ENCODE results near the gene SKAP2.
A peak's percentile ranks its signal among the peaks of the same experiment; 100 is the strongest.

SKAP2 gene

DNA sequence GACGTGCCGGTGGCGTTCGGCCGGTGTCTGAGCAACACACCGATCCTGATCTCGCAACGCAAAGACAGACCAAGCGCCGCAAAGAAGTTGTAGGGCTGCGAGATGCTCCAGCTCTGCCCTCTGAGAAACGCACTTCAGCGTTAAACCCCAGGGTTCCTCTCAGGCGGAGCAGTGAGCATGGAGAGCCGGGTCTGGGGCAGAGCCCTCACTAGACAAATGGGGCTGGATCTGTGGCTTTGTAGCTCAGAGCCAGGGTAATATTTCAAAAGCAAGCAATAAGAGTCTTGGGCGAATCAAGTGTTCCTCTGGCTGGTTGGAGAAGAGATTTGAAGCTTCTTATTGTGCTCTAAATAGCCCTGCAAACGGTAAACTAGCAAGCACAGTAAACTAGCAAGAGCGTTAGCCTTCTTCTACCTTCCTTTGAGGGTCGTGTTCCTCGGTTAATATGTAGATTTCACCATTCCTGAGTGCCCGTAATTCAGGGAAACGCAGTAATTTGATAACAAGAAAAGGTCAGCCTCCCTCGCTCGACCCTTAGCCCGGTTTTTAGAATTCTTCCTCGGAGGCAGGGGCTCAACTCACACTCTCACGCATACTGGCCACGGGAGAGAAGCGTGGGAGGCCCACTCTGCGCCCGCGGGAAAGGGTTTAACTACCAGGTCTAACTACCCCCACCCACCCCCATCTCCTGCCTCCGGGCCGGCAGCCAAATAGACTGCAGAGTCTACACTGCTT is 6.7 kb downstream of the SKAP2 start:
- Histone ChIP-seq H3K4ac (ENCODE audit: low read depth, low read length) (no peak overlapping the region), H3K79me2 (ENCODE audit: control insufficient read depth, insufficient read depth, low read length, poor library complexity) (no peaks in the 10 kb centered on the region), H3K27ac (ENCODE audit: low read depth, low read length) (no peak overlapping the region), H3K18ac (ENCODE audit: low read length) (no peak overlapping the region), H2AK5ac (ENCODE audit: low read length) (no peak overlapping the region), H3K23ac (ENCODE audit: low read length) (no peak overlapping the region), H4K91ac (ENCODE audit: low read depth, low read length) (no peak overlapping the region), H4K8ac (ENCODE audit: low read depth, low read length) (no peak overlapping the region), H3K79me1 (ENCODE audit: low read length) (no peaks in the 10 kb centered on the region), H2BK120ac (ENCODE audit: insufficient read depth, low read length, poor library complexity) (no peak overlapping the region), H3K27me3 (ENCODE audit: insufficient read depth, low read length) (peaks cover 18% of the 10 kb centered on the region), H3K36me3 (ENCODE audit: control insufficient read depth in 1 of 2, insufficient read depth in 2 of 2, low read length in 2 of 2) (no peaks in the 10 kb centered on the region), H4K12ac (ENCODE audit: low read depth, low read length) (peak overlapping the region; percentile 30), H2AFZ (ENCODE audit: insufficient read depth, low read length, poor library complexity) (no peak overlapping the region), H3K9me3 (ENCODE audit: insufficient read depth, low read depth, low read length) (no peaks in the 10 kb centered on the region), H3K4me1 (ENCODE audit: control insufficient read depth in 1 of 2, insufficient read depth in 2 of 2, low read length in 2 of 2) (peaks cover 0 to 6% of the 10 kb centered on the region in 2 experiments), H2BK5ac (ENCODE audit: low read depth, low read length, poor library complexity) (no peak overlapping the region), H2BK12ac (ENCODE audit: low read length) (no peak overlapping the region), H3K4me3 (ENCODE audit: low read depth, low read length) (no peak overlapping the region), H3K14ac (ENCODE audit: low read length) (peak overlapping the region; percentile 37), H3K4me2 (ENCODE audit: low read length) (no peak overlapping the region), H3K9ac (ENCODE audit: low read length) (no peak overlapping the region)
- DNase-seq, result peak in 1 of 2 donors; percentile 28
- WGBS (ENCODE audit: extremely low coverage, insufficient coverage, insufficient read length), result no CpG with 5 or more reads among the region's 34 CpGs

- DNase-seq, result no peak
- no peaks in the 10 kb centered on the region for H3K36me3 ChIP-seq (ENCODE audit: control insufficient read depth in 1 of 2, insufficient read depth in 2 of 2, low read length in 2 of 2)
- H2AK5ac ChIP-seq (ENCODE audit: low read length), result no peak overlapping the region
- H3K23ac ChIP-seq (ENCODE audit: low read length), result no peak overlapping the region
- no peak overlapping the region for H3K18ac ChIP-seq (ENCODE audit: low read length)
- no peak overlapping the region for H2AFZ ChIP-seq (ENCODE audit: insufficient read depth, low read length, poor library complexity)
- H2BK5ac ChIP-seq (ENCODE audit: low read depth, low read length, poor library complexity), result no peak overlapping the region
- no peak overlapping the region for H4K8ac ChIP-seq (ENCODE audit: low read depth, low read length)
- H2BK120ac ChIP-seq (ENCODE audit: insufficient read depth, low read length, poor library complexity), result no peak overlapping the region
- no CpG with 5 or more reads among the region's 4 CpGs for WGBS (ENCODE audit: extremely low coverage, insufficient coverage, insufficient read length)
- H3K79me1 ChIP-seq (ENCODE audit: low read length), result no peaks in the 10 kb centered on the region
- peaks cover 18% of the 10 kb centered on the region for H3K27me3 ChIP-seq (ENCODE audit: insufficient read depth, low read length)
- H3K4me2 ChIP-seq (ENCODE audit: low read length), result no peak overlapping the region
- peak overlapping the region; percentile 30 for H4K12ac ChIP-seq (ENCODE audit: low read depth, low read length)
- no peak overlapping the region for H3K9ac ChIP-seq (ENCODE audit: low read length)
- H3K4me3 ChIP-seq (ENCODE audit: low read depth, low read length), result no peak overlapping the region
- peak overlapping the region; percentile 37 for H3K14ac ChIP-seq (ENCODE audit: low read length)
- H3K4me1 ChIP-seq (ENCODE audit: control insufficient read depth in 1 of 2, insufficient read depth in 2 of 2, low read length in 2 of 2), result peaks cover 0 to 6% of the 10 kb centered on the region in 2 experiments
- H3K9me3 ChIP-seq (ENCODE audit: insufficient read depth, low read depth, low read length), result no peaks in the 10 kb centered on the region
- no peak overlapping the region for H4K91ac ChIP-seq (ENCODE audit: low read depth, low read length)
- H2BK12ac ChIP-seq (ENCODE audit: low read length), result no peak overlapping the region
- H3K27ac ChIP-seq (ENCODE audit: low read depth, low read length), result no peak overlapping the region
- no peaks in the 10 kb centered on the region for H3K79me2 ChIP-seq (ENCODE audit: control insufficient read depth, insufficient read depth, low read length, poor library complexity)
- H3K4ac ChIP-seq (ENCODE audit: low read depth, low read length), result no peak overlapping the region
These were observed 7.3 kb downstream of the SKAP2 start for GRCh38 chr7:26857170-26857505.

DNA sequence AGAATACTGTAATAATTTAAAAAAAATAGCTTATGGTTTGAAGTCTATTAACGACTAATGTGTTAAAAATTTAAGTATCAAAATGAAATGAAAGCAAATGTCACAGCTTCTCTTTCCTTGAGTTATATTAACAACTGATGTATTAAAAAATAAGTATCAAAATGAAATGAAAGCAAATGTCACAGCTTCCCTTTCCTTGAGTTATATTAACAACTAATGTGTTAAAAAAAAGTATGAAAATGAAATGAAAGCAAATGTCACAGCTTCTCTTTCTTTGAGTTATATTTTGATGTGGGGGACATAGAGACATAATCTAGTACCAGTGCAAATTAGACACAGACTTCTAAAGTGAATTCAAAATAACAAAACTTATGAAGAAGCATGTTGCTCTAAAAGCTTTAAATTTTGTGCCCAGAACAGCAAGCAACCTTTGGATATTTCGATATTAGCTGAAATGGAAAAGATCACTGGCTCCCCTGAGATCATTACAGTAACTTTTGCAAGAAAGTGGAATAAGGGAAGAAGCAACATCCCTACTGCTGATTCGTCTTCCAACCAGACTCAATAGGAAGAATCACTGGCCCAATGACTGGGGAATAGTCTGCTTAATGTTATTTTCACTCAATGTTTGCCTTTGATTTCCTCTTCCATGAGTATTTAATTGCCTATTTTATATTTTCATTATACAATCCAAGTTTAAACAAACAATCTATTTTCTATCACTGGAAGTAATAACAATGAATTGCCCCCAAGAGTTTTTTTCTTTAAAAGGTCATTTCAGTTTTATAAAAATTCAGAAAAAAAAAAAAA is 8.0 kb downstream of the SKAP2 start:
- Histone ChIP-seq H3K4me1 (ENCODE audit: control insufficient read depth in 1 of 2, insufficient read depth in 2 of 2, low read length in 2 of 2) (peaks cover 0 to 6% of the 10 kb centered on the region in 2 experiments), H3K14ac (ENCODE audit: low read length) (no peak overlapping the region), H4K91ac (ENCODE audit: low read depth, low read length) (no peak overlapping the region), H3K9ac (ENCODE audit: low read length) (no peak overlapping the region), H3K27me3 (ENCODE audit: insufficient read depth, low read length) (peaks cover 18% of the 10 kb centered on the region), H3K4me2 (ENCODE audit: low read length) (no peak overlapping the region), H2BK120ac (ENCODE audit: insufficient read depth, low read length, poor library complexity) (no peak overlapping the region), H3K9me3 (ENCODE audit: insufficient read depth, low read depth, low read length) (no peaks in the 10 kb centered on the region), H3K4me3 (ENCODE audit: low read depth, low read length) (no peak overlapping the region), H3K23ac (ENCODE audit: low read length) (no peak overlapping the region), H3K79me2 (ENCODE audit: control insufficient read depth, insufficient read depth, low read length, poor library complexity) (no peaks in the 10 kb centered on the region), H3K18ac (ENCODE audit: low read length) (no peak overlapping the region), H2AFZ (ENCODE audit: insufficient read depth, low read length, poor library complexity) (no peak overlapping the region), H2BK5ac (ENCODE audit: low read depth, low read length, poor library complexity) (no peak overlapping the region), H2BK12ac (ENCODE audit: low read length) (no peak overlapping the region), H4K12ac (ENCODE audit: low read depth, low read length) (no peak overlapping the region), H3K79me1 (ENCODE audit: low read length) (no peaks in the 10 kb centered on the region), H2AK5ac (ENCODE audit: low read length) (no peak overlapping the region), H3K36me3 (ENCODE audit: control insufficient read depth in 1 of 2, insufficient read depth in 2 of 2, low read length in 2 of 2) (no peaks in the 10 kb centered on the region), H3K4ac (ENCODE audit: low read depth, low read length) (no peak overlapping the region), H3K27ac (ENCODE audit: low read depth, low read length) (no peak overlapping the region), H4K8ac (ENCODE audit: low read depth, low read length) (no peak overlapping the region)
- DNase-seq, result no peak
- WGBS (ENCODE audit: extremely low coverage, insufficient coverage, insufficient read length), result no CpG with 5 or more reads among the region's 3 CpGs

GRCh38 chr7:26854876-26855855 is 9.2 kb downstream of the SKAP2 start:
- H3K27ac ChIP-seq (ENCODE audit: low read depth, low read length), result no peak overlapping the region
- H3K4me1 ChIP-seq (ENCODE audit: control insufficient read depth in 1 of 2, insufficient read depth in 2 of 2, low read length in 2 of 2), result peaks cover 0 to 8% of the 10 kb centered on the region in 2 experiments
- H3K36me3 ChIP-seq (ENCODE audit: control insufficient read depth in 1 of 2, insufficient read depth in 2 of 2, low read length in 2 of 2), result no peaks in the 10 kb centered on the region
- peaks cover 18% of the 10 kb centered on the region for H3K27me3 ChIP-seq (ENCODE audit: insufficient read depth, low read length)
- H2AK5ac ChIP-seq (ENCODE audit: low read length), result no peak overlapping the region
- H2BK120ac ChIP-seq (ENCODE audit: insufficient read depth, low read length, poor library complexity), result no peak overlapping the region
- DNase-seq, result no peak
- no peak overlapping the region for H2BK5ac ChIP-seq (ENCODE audit: low read depth, low read length, poor library complexity)
- H2BK12ac ChIP-seq (ENCODE audit: low read length), result no peak overlapping the region
- no CpG with 5 or more reads among the region's 1 CpG for WGBS (ENCODE audit: extremely low coverage, insufficient coverage, insufficient read length)
- H3K23ac ChIP-seq (ENCODE audit: low read length), result no peak overlapping the region
- H3K79me2 ChIP-seq (ENCODE audit: control insufficient read depth, insufficient read depth, low read length, poor library complexity), result no peaks in the 10 kb centered on the region
- no peak overlapping the region for H3K9ac ChIP-seq (ENCODE audit: low read length)
- H3K14ac ChIP-seq (ENCODE audit: low read length), result no peak overlapping the region
- no peak overlapping the region for H3K4me3 ChIP-seq (ENCODE audit: low read depth, low read length)
- no peaks in the 10 kb centered on the region for H3K79me1 ChIP-seq (ENCODE audit: low read length)
- H4K91ac ChIP-seq (ENCODE audit: low read depth, low read length), result no peak overlapping the region
- H4K12ac ChIP-seq (ENCODE audit: low read depth, low read length), result no peak overlapping the region
- no peak overlapping the region for H3K4ac ChIP-seq (ENCODE audit: low read depth, low read length)
- H3K18ac ChIP-seq (ENCODE audit: low read length), result no peak overlapping the region
- H4K8ac ChIP-seq (ENCODE audit: low read depth, low read length), result no peak overlapping the region
- H3K4me2 ChIP-seq (ENCODE audit: low read length), result no peak overlapping the region
- H2AFZ ChIP-seq (ENCODE audit: insufficient read depth, low read length, poor library complexity), result no peak overlapping the region
- H3K9me3 ChIP-seq (ENCODE audit: insufficient read depth, low read depth, low read length), result no peaks in the 10 kb centered on the region
